IMR-90 (cell line): ENCODE results near the gene SLAMF7.
"Not testable (repeated sequence)": the region's sequence is repeated elsewhere in the genome, so short reads cannot be mapped to it uniquely, and the experiment has no call there.

Experiments
- BHLHE40 ChIP-seq: fragments of 150-350 bp; IDR thresholded peaks from 2 replicates; pipeline ENCODE4 v1.6.1; 2016; ENCODE audit warnings: mild to moderate bottlenecking, low read depth, low read length
- CEBPB ChIP-seq: IDR thresholded peaks from 2 replicates; pipeline ENCODE4 v1.6.1; 2012; ENCODE audit warnings: low read depth, low read length, improper control_type of control experiment
- POLR2A ChIP-seq: IDR thresholded peaks from 2 replicates; pipeline ENCODE4 v1.6.1; 2012; ENCODE audit warnings: mild to moderate bottlenecking, low read depth, low read length
- RAD21 ChIP-seq: IDR thresholded peaks from 2 replicates; pipeline ENCODE4 v1.6.1; 2012; ENCODE audit warnings: low read length, improper control_type of control experiment
- RCOR1 ChIP-seq: IDR thresholded peaks from 2 replicates; pipeline ENCODE4 v1.6.1; 2012; ENCODE audit warnings: mild to moderate bottlenecking, low read length, improper control_type of control experiment; ENCODE audit not compliant: insufficient replicate concordance
- RFX5 ChIP-seq: IDR thresholded peaks from 2 replicates; pipeline ENCODE4 v1.8.0; 2012; ENCODE audit warnings: low read depth, mild to moderate bottlenecking, low read length, moderate library complexity
- SMC3 ChIP-seq: fragments of 150-350 bp; IDR thresholded peaks from 2 replicates; pipeline ENCODE4 v1.6.1; 2016; ENCODE audit warnings: low read depth, mild to moderate bottlenecking, antibody characterized with exemption, low read length, moderate library complexity
- TF ChIP-seq, protein P1 (sequence below): conservative IDR thresholded peaks from 2 replicates; pipeline ENCODE4 v1.5.1; 2012; ENCODE audit warnings: mild to moderate bottlenecking, low read depth, low read length, improper control_type of control experiment
- TF ChIP-seq, protein P2 (sequence below): fragments of 150-350 bp; IDR thresholded peaks from 2 replicates; pipeline ENCODE4 v1.6.1; 2017; ENCODE audit warnings: mild to moderate bottlenecking, antibody characterized with exemption, low read length, low read depth

DNA sequence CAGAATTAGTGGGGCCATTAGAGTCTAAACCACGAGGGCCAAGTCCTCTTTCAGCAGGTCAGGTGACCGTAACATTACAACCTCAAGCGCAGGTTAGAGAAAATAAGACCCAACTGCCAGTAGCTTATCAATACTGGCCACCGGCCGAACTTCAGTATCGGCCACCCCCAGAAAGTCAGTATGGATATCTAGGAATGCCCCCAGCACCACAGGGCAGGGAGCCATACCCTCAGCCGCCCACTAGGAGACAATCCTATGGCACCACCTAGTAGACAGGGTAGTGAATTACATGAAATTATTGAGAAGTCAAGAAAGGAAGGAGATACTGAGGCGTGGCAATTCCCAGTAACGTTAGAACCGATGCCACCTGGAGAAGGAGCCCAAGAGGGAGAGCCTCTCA lies 46.7 kb upstream of the SLAMF7 start:
- TF ChIP-seq, protein P1, sequence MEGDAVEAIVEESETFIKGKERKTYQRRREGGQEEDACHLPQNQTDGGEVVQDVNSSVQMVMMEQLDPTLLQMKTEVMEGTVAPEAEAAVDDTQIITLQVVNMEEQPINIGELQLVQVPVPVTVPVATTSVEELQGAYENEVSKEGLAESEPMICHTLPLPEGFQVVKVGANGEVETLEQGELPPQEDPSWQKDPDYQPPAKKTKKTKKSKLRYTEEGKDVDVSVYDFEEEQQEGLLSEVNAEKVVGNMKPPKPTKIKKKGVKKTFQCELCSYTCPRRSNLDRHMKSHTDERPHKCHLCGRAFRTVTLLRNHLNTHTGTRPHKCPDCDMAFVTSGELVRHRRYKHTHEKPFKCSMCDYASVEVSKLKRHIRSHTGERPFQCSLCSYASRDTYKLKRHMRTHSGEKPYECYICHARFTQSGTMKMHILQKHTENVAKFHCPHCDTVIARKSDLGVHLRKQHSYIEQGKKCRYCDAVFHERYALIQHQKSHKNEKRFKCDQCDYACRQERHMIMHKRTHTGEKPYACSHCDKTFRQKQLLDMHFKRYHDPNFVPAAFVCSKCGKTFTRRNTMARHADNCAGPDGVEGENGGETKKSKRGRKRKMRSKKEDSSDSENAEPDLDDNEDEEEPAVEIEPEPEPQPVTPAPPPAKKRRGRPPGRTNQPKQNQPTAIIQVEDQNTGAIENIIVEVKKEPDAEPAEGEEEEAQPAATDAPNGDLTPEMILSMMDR: not testable (repeated sequence)
- TF ChIP-seq RFX5, RAD21, POLR2A, SMC3, RCOR1, BHLHE40, CEBPB: not testable (repeated sequence)
- TF ChIP-seq, protein P2, sequence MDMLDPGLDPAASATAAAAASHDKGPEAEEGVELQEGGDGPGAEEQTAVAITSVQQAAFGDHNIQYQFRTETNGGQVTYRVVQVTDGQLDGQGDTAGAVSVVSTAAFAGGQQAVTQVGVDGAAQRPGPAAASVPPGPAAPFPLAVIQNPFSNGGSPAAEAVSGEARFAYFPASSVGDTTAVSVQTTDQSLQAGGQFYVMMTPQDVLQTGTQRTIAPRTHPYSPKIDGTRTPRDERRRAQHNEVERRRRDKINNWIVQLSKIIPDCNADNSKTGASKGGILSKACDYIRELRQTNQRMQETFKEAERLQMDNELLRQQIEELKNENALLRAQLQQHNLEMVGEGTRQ: not testable (repeated sequence)
